Anterior cingulate cortex (tissue), 58 donors: ENCODE results near the gene VWA3B.

ENCODE experiments used
- DNase-seq, 58 donors: peaks; one replicate each; lab custom pipeline; 2025; lab: John Stamatoyannopoulos, UW

VWA3B gene

GRCh38 chr2:98355881-98356280, 268.9 kb downstream of the VWA3B start:
- DNase-seq = no peak

- no peak for DNase-seq
Measured at GRCh38 chr2:98356729-98357128, 269.8 kb downstream of the VWA3B start.

GRCh38 chr2:98357849-98358248, 270.9 kb downstream of the VWA3B start:
- DNase-seq = no peak

- DNase-seq = no peak
Measured at GRCh38 chr2:98359986-98360385, 273.0 kb downstream of the VWA3B start.
